HAP-1 (cell line): ENCODE results near the gene PHOX2A.
"Not testable (repeated sequence)": the region's sequence is repeated elsewhere in the genome, so short reads cannot be mapped to it uniquely, and the experiment has no call there.

ENCODE experiments used
- DNase-seq, 2 experiments: peaks; one replicate each; pipeline ENCODE4 v3.0.0-alpha.2; 2016 to 2020; ENCODE audit warnings: low spot score in 2 of 2
- H3K27me3 ChIP-seq: fragments of 250-450 bp; sonication (Bioruptor Pico); 2 replicates; pipeline ENCODE4 v1.5.1; 2020; ENCODE audit warnings: low read depth, mild to moderate bottlenecking, moderate library complexity
- H3K36me3 ChIP-seq: fragments of 250-450 bp; sonication (Bioruptor Pico); replicated peaks from 2 replicates; pipeline ENCODE4 v1.5.1; 2020; ENCODE audit warnings: mild to moderate bottlenecking
- H3K4me1 ChIP-seq: fragments of 250-450 bp; sonication (Bioruptor Pico); 2 replicates; pipeline ENCODE4 v1.5.1; 2020; ENCODE audit warnings: mild to moderate bottlenecking
- H3K4me3 ChIP-seq: fragments of 250-450 bp; sonication (Bioruptor Pico); 2 replicates; pipeline ENCODE4 v1.5.1; 2020; ENCODE audit warnings: mild to moderate bottlenecking, moderate library complexity
- H3K9me3 ChIP-seq: fragments of 250-450 bp; sonication (Bioruptor Pico); 2 replicates; pipeline ENCODE4 v1.5.1; 2020; ENCODE audit warnings: mild to moderate bottlenecking, moderate library complexity
- in situ Hi-C: fragments of 300-500 bp; cut with MboI; formaldehyde crosslinking; loops from 3 replicates; pipeline ENCODE4 v1.14.3; 2020; ENCODE audit warnings: low sequenced_read_pairs, inconsistent platforms, mixed read lengths

The PHOX2A gene

GRCh38 chr11:72218251-72218745 is 25.7 kb downstream of the PHOX2A start:
- Histone ChIP-seq H3K4me3 (no peak overlapping the region), H3K27me3 (peaks cover 2% of the 10 kb centered on the region; the same call in 1 of the 2 replicates), H3K4me1 (peaks cover 6% of the 10 kb centered on the region), H3K9me3 (no peaks in the 10 kb centered on the region), H3K36me3 (no peaks in the 10 kb centered on the region)
- no peak for DNase-seq
- in situ Hi-C loops: no loop called here

GRCh38 chr11:72217841-72218240 is 26.1 kb downstream of the PHOX2A start:
- no peak for DNase-seq
- H3K9me3 ChIP-seq: no peaks in the 10 kb centered on the region

GRCh38 chr11:72216638-72217037 is 27.3 kb downstream of the PHOX2A start, which contains the start of gene FOLR2:
TSS of gene FOLR2 (plus strand) at chr11:72216794. CDS start at chr11:72218585, 1,791 bp downstream.
- DNase-seq: no peak
- Histone ChIP-seq H3K4me3 (no peak within 1 kb of the TSS), H3K9me3 (no peaks in the 10 kb centered on the region), H3K4me1 (no peaks in the 10 kb centered on the region), H3K36me3 (no peaks in the 10 kb centered on the region), H3K27me3 (peaks cover 2% of the 10 kb centered on the region; the same call in 1 of the 2 replicates)
- in situ Hi-C loops: no loop called here

More at GRCh38 chr11:72217841-72218240, 26.1 kb downstream of the PHOX2A start:
- Histone ChIP-seq H3K4me1 (peaks cover 6% of the 10 kb centered on the region), H3K4me3 (no peak overlapping the region), H3K36me3 (no peaks in the 10 kb centered on the region), H3K27me3 (peaks cover 2% of the 10 kb centered on the region; the same call in 1 of the 2 replicates)
- in situ Hi-C loops: no loop called here

GRCh38 chr11:72209101-72209500 is 34.9 kb downstream of the PHOX2A start:
- H3K9me3 ChIP-seq: no peaks in the 10 kb centered on the region
- in situ Hi-C loops: no loop called here
- no peaks in the 10 kb centered on the region; the same call in 1 of the 2 replicates for H3K27me3 ChIP-seq
- no peak for DNase-seq
- H3K36me3 ChIP-seq: no peaks in the 10 kb centered on the region
- no peak overlapping the region for H3K4me3 ChIP-seq
- H3K4me1 ChIP-seq: no peaks in the 10 kb centered on the region

GRCh38 chr11:72208281-72208680 is 35.7 kb downstream of the PHOX2A start:
- Histone ChIP-seq H3K4me3 (no peak overlapping the region), H3K9me3 (no peaks in the 10 kb centered on the region), H3K27me3 (no peaks in the 10 kb centered on the region; the same call in 1 of the 2 replicates), H3K36me3 (no peaks in the 10 kb centered on the region), H3K4me1 (no peaks in the 10 kb centered on the region)
- DNase-seq: no peak
- in situ Hi-C loops: no loop called here

DNA sequence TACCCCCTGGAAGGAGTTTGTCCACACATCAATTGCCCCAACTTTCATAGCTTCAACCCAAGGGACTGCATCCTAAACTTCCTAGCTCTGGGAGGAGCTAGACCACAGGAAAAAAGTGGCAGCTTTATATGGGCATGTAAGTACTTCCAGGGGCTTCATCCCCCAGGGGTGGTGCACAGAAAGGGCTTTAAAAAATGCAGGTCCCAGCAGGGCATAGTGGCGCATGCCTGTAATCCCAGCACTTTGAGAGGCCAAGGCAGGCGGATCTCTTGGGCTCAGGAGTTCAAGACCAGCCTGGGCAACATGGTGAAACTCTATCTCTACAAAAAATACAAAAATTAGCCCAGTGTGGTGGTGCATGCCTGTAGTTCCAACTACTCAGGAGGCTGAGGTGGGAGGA is 37.2 kb downstream of the PHOX2A start:
- H3K4me3 ChIP-seq, H3K4me1 ChIP-seq, H3K36me3 ChIP-seq, H3K9me3 ChIP-seq, H3K27me3 ChIP-seq, DNase-seq, in situ Hi-C loops: not testable (repeated sequence)

DNA sequence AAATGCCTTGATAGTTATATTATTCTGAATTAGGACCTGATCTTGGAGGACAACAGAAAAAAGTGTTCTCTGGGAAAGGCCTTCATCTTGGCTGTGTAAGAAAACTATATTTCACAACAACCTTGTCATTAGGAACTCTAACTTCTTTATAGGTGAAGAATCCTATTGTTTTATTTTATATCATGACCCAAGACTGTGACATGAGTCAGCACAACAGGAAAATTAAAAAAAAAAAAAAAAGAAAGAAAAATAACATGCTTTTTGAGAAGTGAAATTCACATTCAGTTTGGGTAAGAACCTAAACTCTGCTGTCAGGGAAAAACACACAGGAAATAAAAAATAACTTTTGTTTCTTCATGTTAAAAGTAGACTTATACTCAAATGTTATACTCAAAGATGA is 39.1 kb downstream of the PHOX2A start:
- no peaks in the 10 kb centered on the region for H3K4me1 ChIP-seq
- no peaks in the 10 kb centered on the region for H3K36me3 ChIP-seq
- H3K9me3 ChIP-seq: no peaks in the 10 kb centered on the region
- DNase-seq: no peak
- in situ Hi-C loops: no loop called here
- H3K4me3 ChIP-seq: no peak overlapping the region
- H3K27me3 ChIP-seq: no peaks in the 10 kb centered on the region

- in situ Hi-C loops: no loop called here
- H3K9me3 ChIP-seq: no peaks in the 10 kb centered on the region
Measured at GRCh38 chr11:72203163-72203562, 40.8 kb downstream of the PHOX2A start.

DNA sequence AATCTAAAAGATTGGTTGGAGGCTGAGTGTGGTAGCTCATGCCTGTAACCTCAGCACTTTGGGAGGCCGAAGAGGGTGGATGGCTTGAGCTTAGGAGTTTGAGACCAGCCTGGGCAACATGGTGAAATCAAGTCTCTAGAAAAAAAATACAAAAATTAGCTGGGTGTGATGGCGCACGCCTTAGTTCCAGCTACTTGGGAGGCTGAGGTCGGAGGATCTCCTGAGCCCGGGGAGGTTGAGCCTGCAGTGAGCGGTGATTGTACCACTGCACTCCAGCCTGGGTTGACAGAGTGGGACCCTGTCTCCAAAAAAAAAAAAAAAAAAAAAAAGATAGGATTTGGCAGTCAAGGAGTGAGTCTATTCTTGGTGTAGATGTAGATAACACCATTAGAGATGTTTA is 41.4 kb downstream of the PHOX2A start:
- Histone ChIP-seq H3K9me3 (no peaks in the 10 kb centered on the region), H3K36me3 (no peaks in the 10 kb centered on the region), H3K27me3 (no peaks in the 10 kb centered on the region), H3K4me3 (no peak overlapping the region), H3K4me1 (no peaks in the 10 kb centered on the region)
- DNase-seq: no peak
- in situ Hi-C loops: no loop called here

More at GRCh38 chr11:72203163-72203562, 40.8 kb downstream of the PHOX2A start:
- Histone ChIP-seq H3K36me3 (no peaks in the 10 kb centered on the region), H3K27me3 (no peaks in the 10 kb centered on the region), H3K4me3 (no peak overlapping the region), H3K4me1 (no peaks in the 10 kb centered on the region)
- no peak for DNase-seq

GRCh38 chr11:72201445-72201844 is 42.5 kb downstream of the PHOX2A start:
- H3K36me3 ChIP-seq, H3K4me1 ChIP-seq, H3K9me3 ChIP-seq, DNase-seq, in situ Hi-C loops, H3K4me3 ChIP-seq, H3K27me3 ChIP-seq: not testable (repeated sequence)

DNA sequence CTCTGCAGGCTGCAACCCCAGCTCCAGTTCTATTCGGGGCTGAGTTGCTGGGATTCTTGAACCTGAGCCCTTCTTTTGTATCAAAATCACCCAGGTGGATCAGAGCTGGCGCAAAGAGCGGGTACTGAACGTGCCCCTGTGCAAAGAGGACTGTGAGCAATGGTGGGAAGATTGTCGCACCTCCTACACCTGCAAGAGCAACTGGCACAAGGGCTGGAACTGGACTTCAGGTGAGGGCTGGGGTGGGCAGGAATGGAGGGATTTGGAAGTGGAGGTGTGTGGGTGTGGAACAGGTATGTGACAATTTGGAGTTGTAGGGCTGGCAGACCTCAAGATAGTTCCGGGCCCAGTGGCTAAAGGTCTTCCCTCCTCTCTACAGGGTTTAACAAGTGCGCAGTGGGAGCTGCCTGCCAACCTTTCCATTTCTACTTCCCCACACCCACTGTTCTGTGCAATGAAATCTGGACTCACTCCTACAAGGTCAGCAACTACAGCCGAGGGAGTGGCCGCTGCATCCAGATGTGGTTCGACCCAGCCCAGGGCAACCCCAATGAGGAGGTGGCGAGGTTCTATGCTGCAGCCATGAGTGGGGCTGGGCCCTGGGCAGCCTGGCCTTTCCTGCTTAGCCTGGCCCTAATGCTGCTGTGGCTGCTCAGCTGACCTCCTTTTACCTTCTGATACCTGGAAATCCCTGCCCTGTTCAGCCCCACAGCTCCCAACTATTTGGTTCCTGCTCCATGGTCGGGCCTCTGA is 48.3 kb downstream of the PHOX2A start:
- in situ Hi-C loops: no loop called here
- no peaks in the 10 kb centered on the region for H3K27me3 ChIP-seq

GRCh38 chr11:72191961-72192381 is 52.0 kb downstream of the PHOX2A start, which contains the start of gene FOLR1:
TSS of gene FOLR1 (plus strand) at chr11:72192140. CDS start at chr11:72192174, 34 bp downstream.
- no peak within 1 kb of the TSS for H3K4me3 ChIP-seq
- no peaks in the 10 kb centered on the region for H3K36me3 ChIP-seq
- H3K27me3 ChIP-seq: no peaks in the 10 kb centered on the region
- H3K4me1 ChIP-seq: peaks cover 8% of the 10 kb centered on the region
- H3K9me3 ChIP-seq: no peaks in the 10 kb centered on the region
- in situ Hi-C loops: no loop called here
- DNase-seq: peak; percentile 50 to 74

More for the DNA sequence above, 48.3 kb downstream of the PHOX2A start:
- Histone ChIP-seq H3K9me3 (no peaks in the 10 kb centered on the region), H3K36me3 (no peaks in the 10 kb centered on the region), H3K4me3 (no peak overlapping the region), H3K4me1 (peaks cover 8% of the 10 kb centered on the region)
- no peak for DNase-seq

DNA sequence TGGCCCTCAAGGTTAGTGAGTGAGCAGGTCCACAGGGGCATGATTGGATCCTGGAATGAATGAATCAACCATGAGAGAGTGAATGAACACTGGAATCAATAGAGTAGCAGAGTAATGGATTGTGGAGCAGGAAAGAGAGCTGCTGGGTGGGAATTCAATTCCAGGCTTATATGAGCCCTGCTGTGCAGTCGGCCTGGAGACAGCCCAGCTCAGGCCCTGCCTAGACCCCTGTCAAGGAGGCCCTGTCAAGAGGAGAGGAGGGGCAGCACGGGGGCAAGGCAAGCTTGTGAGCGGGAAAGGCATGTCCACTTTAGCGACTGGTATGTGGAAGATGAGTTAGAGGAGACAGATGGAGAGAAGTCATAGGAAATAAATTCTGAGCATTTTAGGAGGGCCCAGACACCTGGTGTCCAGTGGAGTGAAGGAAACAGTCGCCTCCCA is 53.3 kb downstream of the PHOX2A start:
- Histone ChIP-seq H3K27me3 (no peaks in the 10 kb centered on the region), H3K36me3 (no peaks in the 10 kb centered on the region)
- in situ Hi-C loops: no loop called here

More for the DNA sequence above, 53.3 kb downstream of the PHOX2A start:
- H3K4me3 ChIP-seq: no peak overlapping the region
- H3K4me1 ChIP-seq: peaks cover 8% of the 10 kb centered on the region
- DNase-seq: no peak
- H3K9me3 ChIP-seq: no peaks in the 10 kb centered on the region
